ENCODE measurements around the gene LSM14A.
"Not testable (repeated sequence)": the region's sequence is repeated elsewhere in the genome, so short reads cannot be mapped to it uniquely, and the experiment has no call there.

Gene LSM14A

GRCh38 chr19:34158966-34159365 is 13.3 kb upstream of the LSM14A start:
- DNase-seq (ENCODE audit: low read depth in 2 of 2), result not testable (repeated sequence)

GRCh38 chr19:34159541-34159940 is 12.8 kb upstream of the LSM14A start:
- DNase-seq (ENCODE audit: low read depth in 2 of 2), result not testable (repeated sequence)

GRCh38 chr19:34161902-34162301 is 10.4 kb upstream of the LSM14A start:
- DNase-seq (ENCODE audit: low read depth in 2 of 2), result not testable (repeated sequence)

GRCh38 chr19:34165295-34165738 is 7.0 kb upstream of the LSM14A start:
- DNase-seq (ENCODE audit: low read depth in 2 of 2), result no peak

GRCh38 chr19:34169475-34170199 is 2.7 kb upstream of the LSM14A start:
- not testable (repeated sequence) for DNase-seq (ENCODE audit: low read depth in 2 of 2)

GRCh38 chr19:34171539-34171876 is 796 bp upstream of the LSM14A start:
- DNase-seq (ENCODE audit: low read depth in 2 of 2), result peak; percentile 4 to 38

GRCh38 chr19:34172661-34173192 is 423 bp downstream of the LSM14A start:
- DNase-seq (ENCODE audit: low read depth in 2 of 2), result peak in 1 of 2 donors; percentile 23

- DNase-seq (ENCODE audit: low read depth in 2 of 2), result no peak
These were observed 1.1 kb downstream of the LSM14A start for GRCh38 chr19:34173193-34173956.

- not testable (repeated sequence) for DNase-seq (ENCODE audit: low read depth in 2 of 2)
These were observed 2.9 kb downstream of the LSM14A start for GRCh38 chr19:34175173-34175572.

- DNase-seq (ENCODE audit: low read depth in 2 of 2), result no peak
These were observed 4.3 kb downstream of the LSM14A start for GRCh38 chr19:34176581-34176980.

- DNase-seq (ENCODE audit: low read depth in 2 of 2), result no peak
These were observed 5.9 kb downstream of the LSM14A start for GRCh38 chr19:34178274-34178610.

GRCh38 chr19:34179066-34179465 is 6.8 kb downstream of the LSM14A start:
- DNase-seq (ENCODE audit: low read depth in 2 of 2), result no peak

- no peak for DNase-seq (ENCODE audit: low read depth in 2 of 2)
These were observed 8.0 kb downstream of the LSM14A start for GRCh38 chr19:34180273-34180672.

GRCh38 chr19:34180709-34181108 is 8.4 kb downstream of the LSM14A start:
- no peak for DNase-seq (ENCODE audit: low read depth in 2 of 2)

- no peak for DNase-seq (ENCODE audit: low read depth in 2 of 2)
These were observed 9.0 kb downstream of the LSM14A start for GRCh38 chr19:34181111-34181864.

GRCh38 chr19:34182125-34182524 is 9.8 kb downstream of the LSM14A start:
- DNase-seq (ENCODE audit: low read depth in 2 of 2), result no peak

GRCh38 chr19:34184880-34185491 is 12.7 kb downstream of the LSM14A start:
- no peak for DNase-seq (ENCODE audit: low read depth in 2 of 2)

- no peak for DNase-seq (ENCODE audit: low read depth in 2 of 2)
These were observed 13.9 kb downstream of the LSM14A start for GRCh38 chr19:34186205-34186604.

- no peak for DNase-seq (ENCODE audit: low read depth in 2 of 2)
These were observed 14.7 kb downstream of the LSM14A start for GRCh38 chr19:34187011-34187410.

GRCh38 chr19:34188408-34188807 is 16.1 kb downstream of the LSM14A start:
- no peak for DNase-seq (ENCODE audit: low read depth in 2 of 2)

GRCh38 chr19:34189199-34189916 is 17.1 kb downstream of the LSM14A start:
- no peak for DNase-seq (ENCODE audit: low read depth in 2 of 2)
